Right cardiac atrium (tissue), 5 donors: ENCODE results near the gene BPNT1. TPM values are rescaled to one million over a fixed set of nuclear protein-coding genes. Genes with fewer than 3 reads are reported as not detected.
"Not testable (repeated sequence)": the region's sequence is repeated elsewhere in the genome, so short reads cannot be mapped to it uniquely, and the experiment has no call there.

Source experiments
- ATAC-seq, 2 donors: fragments of 200-7000 bp; cut with Tn5 transposase; one replicate each; pipeline versions ENCODE4 v1.8.0 to v1.9.1; 2020; ENCODE audit warnings: moderate library complexity in 2 of 2, mild to moderate bottlenecking in 1 of 2
- DNase-seq, 3 donors: peaks; one replicate each; pipeline ENCODE4 v3.0.0-alpha.2; 2020
- H3K27ac ChIP-seq: one replicate; pipeline ENCODE4 v1.5.1; 2013; ENCODE audit warnings: mild to moderate bottlenecking, low read length, control low read depth, moderate library complexity
- H3K27me3 ChIP-seq: one replicate; pipeline ENCODE4 v1.6.1; 2013; ENCODE audit not compliant: control insufficient read depth, insufficient read depth
- H3K4me1 ChIP-seq: one replicate; pipeline ENCODE4 v1.6.1; 2013; ENCODE audit warnings: low read length; ENCODE audit not compliant: control insufficient read depth, insufficient read depth
- H3K4me3 ChIP-seq: one replicate; pipeline ENCODE4 v1.5.1; 2013; ENCODE audit warnings: low read length, control low read depth
- H3K9me3 ChIP-seq: one replicate; pipeline ENCODE4 v1.6.1; 2013; ENCODE audit warnings: low read length; ENCODE audit not compliant: control insufficient read depth
- WGBS: extraction: QIAGEN DNeasy Blood & Tissue Kit; methylation state at CpG from one replicate; pipeline ENCODE4 v1.1.7; 2013; 5-methylcytosine and 5-hydroxymethylcytosine counted together
- intact Hi-C, 4 donors: fragments of 100-400 bp; cut with DNase I; formaldehyde crosslinking; loops; one replicate each; pipeline versions ENCODE4 v1.11.0 to v1.14.0; 2022 to 2023
- polyA plus RNA-seq: library from polyadenylated mRNA; stranded (reverse); fragments of 200-250 nt; gene quantifications from one replicate; pipeline ENCODE4 v1.2.3, GENCODE V29; 2013
- total RNA-seq, 4 donors: library from RNA; stranded (reverse); fragmentation: NEBNext Ultra II Directional; extraction: Animal tissue kit (Norgen Biotek cat#: 25700); gene quantifications; one replicate each; pipeline ENCODE4 v1.2.1, GENCODE V29; 2021
- donor health status: healthy with polysubstance abuse.
- donor health status: DM: no; HTN: yes; CAD: no.
- donor health status: DM: no; HTN: no; CAD: no.
- donor health status: DM: no; HTN: yes; CAD: no; lungs with severe emphysema.
- donor health status: DM: yes; HTN: yes; CAD: no.

BPNT1 gene
- total and polyA plus RNA-seq, 5 donors = 13.4 to 22.2 (median 15.8) TPM

DNA sequence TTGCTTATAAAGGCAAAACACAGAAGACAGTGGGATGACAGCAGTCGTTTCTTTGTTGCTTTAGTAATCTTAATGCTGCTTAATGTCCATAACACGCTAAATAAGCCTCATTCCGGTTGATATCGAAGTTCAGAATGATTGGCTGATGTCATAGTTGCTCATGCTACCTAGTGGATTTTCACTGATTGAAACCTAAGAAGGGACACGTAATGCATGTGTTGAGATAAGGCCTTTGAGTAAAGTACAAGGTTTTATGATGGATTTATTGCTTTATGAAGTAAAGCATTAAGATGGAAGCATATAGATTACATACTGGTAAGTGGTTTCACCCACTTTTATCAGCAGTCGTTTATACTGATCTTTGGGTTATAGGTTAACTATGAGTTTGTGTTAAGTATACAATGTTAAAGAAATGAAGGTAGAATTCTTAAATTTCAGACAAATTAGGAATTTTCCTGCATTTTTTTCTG, 29.5 kb upstream of the BPNT1 start:
- WGBS = 75% methylated on average over 6 of the region's 6 CpGs
- ATAC-seq = no peak

GRCh38 chr1:220113136-220113695, 23.6 kb upstream of the BPNT1 start:
- WGBS = 68% methylated on average over 5 of the region's 5 CpGs
- no peaks in the 10 kb centered on the region for H3K9me3 ChIP-seq
- ATAC-seq (no peak), DNase-seq (no peak)
- H3K27me3 ChIP-seq = no peaks in the 10 kb centered on the region
- H3K4me1 ChIP-seq = no peaks in the 10 kb centered on the region
- intact Hi-C loops = no loop called here
- no peak overlapping the region for H3K27ac ChIP-seq
- no peak overlapping the region for H3K4me3 ChIP-seq

More for the DNA sequence above, 29.5 kb upstream of the BPNT1 start:
- intact Hi-C loops = no loop called here
- no peaks in the 10 kb centered on the region for H3K9me3 ChIP-seq
- no peak overlapping the region for H3K27ac ChIP-seq
- no peaks in the 10 kb centered on the region for H3K27me3 ChIP-seq
- no peak for DNase-seq
- peaks cover 2% of the 10 kb centered on the region for H3K4me1 ChIP-seq
- H3K4me3 ChIP-seq = no peak overlapping the region

- WGBS = 98% methylated on average over 4 of the region's 4 CpGs
- DNase-seq, ATAC-seq, H3K27ac ChIP-seq, H3K27me3 ChIP-seq, H3K4me1 ChIP-seq, H3K4me3 ChIP-seq, intact Hi-C loops, H3K9me3 ChIP-seq: not testable (repeated sequence)
Observed at GRCh38 chr1:220112600-220112999, 23.0 kb upstream of the BPNT1 start.

GRCh38 chr1:220110473-220110872, 20.9 kb upstream of the BPNT1 start:
- intact Hi-C loops, H3K4me3 ChIP-seq, H3K4me1 ChIP-seq, H3K9me3 ChIP-seq, H3K27me3 ChIP-seq, ATAC-seq, DNase-seq, H3K27ac ChIP-seq: not testable (repeated sequence)
- 96% methylated on average over 6 of the region's 6 CpGs for WGBS

- H3K4me3 ChIP-seq = no peak overlapping the region
- H3K4me1 ChIP-seq = peaks cover 3% of the 10 kb centered on the region
- DNase-seq = no peak
- ATAC-seq = no peak
- H3K9me3 ChIP-seq = peaks cover 2% of the 10 kb centered on the region
- H3K27me3 ChIP-seq = no peaks in the 10 kb centered on the region
- no peak overlapping the region for H3K27ac ChIP-seq
- intact Hi-C loops = no loop called here
Observed at GRCh38 chr1:220099826-220100225, 10.2 kb upstream of the BPNT1 start.

- H3K27me3 ChIP-seq = no peaks in the 10 kb centered on the region
- DNase-seq = peak; percentile 92 to 97 (median 96)
- intact Hi-C loops = no loop called here
- ATAC-seq = peak; percentile 98
- H3K4me3 ChIP-seq = peak within 1 kb of the TSS; percentile 75
- H3K27ac ChIP-seq = peak within 1 kb of the TSS; percentile 79
- H3K4me1 ChIP-seq = peaks cover 3% of the 10 kb centered on the region
- 2% methylated on average over 73 of the region's 73 CpGs for WGBS
- H3K9me3 ChIP-seq = peaks cover 2% of the 10 kb centered on the region
Observed at GRCh38 chr1:220094016-220094911, 4.7 kb upstream of the BPNT1 start, which contains the start of gene IARS2. TSS of gene IARS2 (plus strand) at chr1:220094132. CDS start at chr1:220094217, 85 bp downstream.

DNA sequence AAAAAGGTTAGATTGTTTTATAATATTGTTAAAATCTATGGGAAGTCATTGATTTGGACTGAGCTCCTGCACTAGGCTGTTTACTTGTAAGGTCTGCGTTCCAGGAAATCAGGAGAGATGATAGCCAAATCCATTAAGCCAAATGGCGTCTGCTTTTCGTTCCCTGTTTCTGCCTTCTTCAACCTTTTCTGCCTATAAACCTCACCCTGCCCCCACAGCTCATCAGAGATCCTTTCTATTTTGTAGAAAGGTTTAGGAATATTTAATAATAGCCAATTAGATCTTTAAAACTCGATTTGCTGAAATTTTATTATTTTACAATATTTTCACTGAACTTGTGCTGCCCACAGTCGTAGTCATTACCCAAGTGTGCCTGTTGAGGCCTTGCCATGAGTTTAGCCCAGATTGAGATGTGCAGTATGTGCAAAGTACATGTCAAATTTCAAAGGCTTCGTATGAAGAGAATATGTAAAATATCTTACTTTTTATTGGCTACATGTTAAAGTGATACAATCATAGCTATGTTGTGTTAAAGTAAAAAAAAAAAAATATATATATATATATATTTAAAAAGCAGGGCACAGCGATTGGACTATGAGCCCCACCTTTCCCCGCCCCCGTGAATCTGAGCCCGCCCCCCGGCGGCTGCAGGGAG, 3.9 kb upstream of the BPNT1 start:
- ATAC-seq = no peak

GRCh38 chr1:220092694-220093093, 3.1 kb upstream of the BPNT1 start:
- ATAC-seq (no peak), DNase-seq (no peak)
- Histone ChIP-seq H3K27me3 (no peaks in the 10 kb centered on the region), H3K27ac (no peak overlapping the region), H3K4me1 (peaks cover 3% of the 10 kb centered on the region), H3K4me3 (no peak overlapping the region), H3K9me3 (peaks cover 2% of the 10 kb centered on the region)
- intact Hi-C loops = no loop called here
- WGBS = 96% methylated on average over 1 of the region's 1 CpG

More for the DNA sequence above, 3.9 kb upstream of the BPNT1 start:
- Histone ChIP-seq H3K4me3 (peak overlapping the region; percentile 75), H3K9me3 (peaks cover 2% of the 10 kb centered on the region), H3K27ac (no peak overlapping the region), H3K27me3 (no peaks in the 10 kb centered on the region), H3K4me1 (peaks cover 3% of the 10 kb centered on the region)
- 18% methylated on average over 12 of the region's 12 CpGs for WGBS
- intact Hi-C loops = no loop called here
- no peak for DNase-seq

GRCh38 chr1:220086261-220086686, 3.3 kb downstream of the BPNT1 start:
- H3K27me3 ChIP-seq, ATAC-seq, H3K9me3 ChIP-seq, H3K4me3 ChIP-seq, H3K27ac ChIP-seq, H3K4me1 ChIP-seq, intact Hi-C loops, DNase-seq: not testable (repeated sequence)
- WGBS = 93% methylated on average over 15 of the region's 15 CpGs

DNA sequence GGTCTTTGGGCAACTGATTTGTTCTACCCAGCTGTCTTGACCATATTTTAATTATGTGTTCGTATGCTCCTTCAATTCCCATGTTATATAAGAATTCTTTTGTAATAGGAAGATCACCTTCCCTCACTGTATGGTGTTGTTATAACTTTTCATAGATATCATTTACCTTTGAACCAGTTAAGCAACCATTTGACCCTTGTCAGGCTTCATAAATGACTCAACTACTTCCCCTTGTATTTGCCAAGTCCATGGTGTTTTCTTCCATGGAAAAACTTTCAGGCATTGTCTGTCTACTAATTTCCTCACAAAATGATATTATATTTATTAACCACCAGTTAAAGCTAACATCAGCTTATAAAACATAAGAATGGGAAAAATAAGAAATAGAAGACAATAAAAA, 5.1 kb downstream of the BPNT1 start:
- no peak for DNase-seq
- intact Hi-C loops = no loop called here
- WGBS = 98% methylated on average over 1 of the region's 1 CpG
- Histone ChIP-seq H3K9me3 (no peaks in the 10 kb centered on the region), H3K27ac (no peak overlapping the region), H3K4me3 (no peak overlapping the region), H3K4me1 (no peaks in the 10 kb centered on the region), H3K27me3 (no peaks in the 10 kb centered on the region)
- ATAC-seq = no peak

DNA sequence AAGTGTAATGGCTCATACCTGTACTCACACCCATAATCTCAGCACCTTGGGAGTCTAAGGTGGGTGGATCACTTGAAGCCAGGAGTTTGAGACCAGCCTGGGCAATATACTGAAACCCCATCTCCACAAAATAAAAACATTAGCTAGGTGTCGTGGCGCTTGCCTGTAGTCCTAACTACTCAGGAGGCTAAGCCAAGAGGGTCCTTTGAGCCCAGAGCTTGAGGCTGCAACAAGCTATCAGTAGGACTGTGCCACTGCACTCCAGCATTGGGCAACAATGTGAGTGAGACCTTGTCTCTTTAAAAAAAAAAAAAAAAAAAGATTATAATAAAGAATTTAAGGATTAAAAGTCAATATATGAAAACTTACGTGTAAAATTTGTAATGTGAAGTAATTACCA, 11.7 kb downstream of the BPNT1 start:
- Histone ChIP-seq H3K4me3 (no peak overlapping the region), H3K27ac (no peak overlapping the region), H3K9me3 (no peaks in the 10 kb centered on the region), H3K27me3 (no peaks in the 10 kb centered on the region), H3K4me1 (no peaks in the 10 kb centered on the region)
- intact Hi-C loops = no loop called here
- DNase-seq (no peak), ATAC-seq (no peak)
- whole genome bisulfite sequencing = 97% methylated on average over 3 of the region's 3 CpGs
